Tibial nerve (tissue), 4 donors: Measurements from ENCODE around the gene TEP1. TPM values are rescaled to one million over a fixed set of nuclear protein-coding genes. Genes with fewer than 3 reads are reported as not detected.
A peak's percentile ranks its signal among the peaks of the same experiment; 100 is the strongest.
"Not testable (repeated sequence)": the region's sequence is repeated elsewhere in the genome, so short reads cannot be mapped to it uniquely, and the experiment has no call there.

Source experiments
- DNase-seq, 2 donors: peaks; one replicate each; pipeline ENCODE4 v3.0.0-alpha.2; 2019; ENCODE audit warnings: low spot score in 2 of 2
- H3K27ac ChIP-seq, 4 donors: fragments of 200-600 bp; sonication (generic) in 3 of 4; one replicate each; pipeline ENCODE4 v1.5.1; 2017 to 2019; ENCODE audit warnings: mild to moderate bottlenecking in 1 of 4
- H3K27me3 ChIP-seq, 2 donors: fragments of 200-600 bp; sonication (generic) in 1 of 2; one replicate each; pipeline versions ENCODE4 v1.5.1 to v1.6.0; 2017 to 2019
- H3K36me3 ChIP-seq, 3 donors: fragments of 200-600 bp; sonication (generic); one replicate each; pipeline ENCODE4 v1.5.1; 2018 to 2019
- H3K4me1 ChIP-seq, 4 donors: fragments of 200-600 bp; sonication (generic) in 3 of 4; one replicate each; pipeline ENCODE4 v1.5.1; 2017 to 2019
- H3K4me3 ChIP-seq, 4 donors: fragments of 200-600 bp; sonication (generic) in 3 of 4; one replicate each; pipeline ENCODE4 v1.5.1; 2017 to 2019; ENCODE audit warnings: mild to moderate bottlenecking in 1 of 4, moderate library complexity in 1 of 4
- H3K9me3 ChIP-seq, 4 donors: fragments of 200-600 bp; sonication (generic) in 3 of 4; one replicate each; pipeline ENCODE4 v1.5.1; 2017 to 2019
- CTCF ChIP-seq, 5 experiments: fragments of 200-600 bp in 3 of 5; fragments of 450-650 bp in 2 of 5; sonication (generic) in 3 of 5; IDR thresholded peaks; one replicate each; pipeline ENCODE4 v1.5.1; 2016 to 2019; ENCODE audit warnings: antibody characterized with exemption in 5 of 5, mild to moderate bottlenecking in 3 of 5, moderate library complexity in 2 of 5
- EP300 ChIP-seq, 2 donors: sonication (generic); formaldehyde crosslinking; IDR thresholded peaks; one replicate each; pipeline ENCODE4 v1.6.1; 2017; ENCODE audit warnings: antibody characterized with exemption in 2 of 2, mild to moderate bottlenecking in 1 of 2
- POLR2A ChIP-seq, 2 donors: fragments of 450-650 bp; IDR thresholded peaks; one replicate each; pipeline ENCODE4 v1.6.1; 2017; ENCODE audit warnings: antibody characterized with exemption in 2 of 2, mild to moderate bottlenecking in 2 of 2, moderate library complexity in 2 of 2
- WGBS, 2 donors: methylation state at CpG; one replicate each; pipeline ENCODE4 v1.1.5; 2018; 5-methylcytosine and 5-hydroxymethylcytosine counted together
- total RNA-seq, 4 donors: library from RNA; depleted of rRNA; stranded (reverse); fragments of >200 nt; gene quantifications; one replicate each; pipeline ENCODE4 v1.1.0, GENCODE V29; 2016

The TEP1 gene
- total RNA-seq, 4 donors from 2014 or later, result 30.3 to 50.0 (median 36.0) TPM

- Histone ChIP-seq H3K36me3 (peaks cover 4 to 40% (median 19%) of the 10 kb centered on the region in 3 donors), H3K27me3 (no peaks in the 10 kb centered on the region), H3K9me3 (no peaks in the 10 kb centered on the region), H3K4me1 (peaks cover 3 to 63% (median 30%) of the 10 kb centered on the region in 4 donors), H3K27ac (no peak overlapping the region), H3K4me3 (no peak overlapping the region)
- no peak for DNase-seq
- TF ChIP-seq EP300 (IDR thresholded peaks at IDR 0.05), result no peak
- TF ChIP-seq CTCF (IDR thresholded peaks at IDR 0.05), result no peak
- TF ChIP-seq POLR2A (IDR thresholded peaks at IDR 0.05), result no peak
- WGBS, 2 donors, result 65 to 70% methylated on average over 13 of the region's 13 CpGs
These were observed 43.7 kb upstream of the TEP1 start for GRCh38 chr14:20456971-20457370.

GRCh38 chr14:20455355-20456300 lies 42.3 kb upstream of the TEP1 start:
- peaks cover 4 to 53% (median 22%) of the 10 kb centered on the region in 3 donors for H3K36me3 ChIP-seq
- H3K4me3 ChIP-seq, result peak overlapping the region; percentile 60 to 98 (median 94)
- H3K27ac ChIP-seq, result peak overlapping the region; percentile 87 to 95 (median 91)
- no peaks in the 10 kb centered on the region for H3K9me3 ChIP-seq
- peaks cover 3 to 60% (median 29%) of the 10 kb centered on the region in 4 donors for H3K4me1 ChIP-seq
- WGBS, 2 donors, result 1% methylated on average over 39 of the region's 39 CpGs
- no peaks in the 10 kb centered on the region for H3K27me3 ChIP-seq
- no peak for TF ChIP-seq CTCF (IDR thresholded peaks at IDR 0.05)
- no peak for TF ChIP-seq EP300 (IDR thresholded peaks at IDR 0.05)
- no peak for TF ChIP-seq POLR2A (IDR thresholded peaks at IDR 0.05)
- peak in 1 of 2 donors; percentile 48 for DNase-seq

- H3K27ac ChIP-seq, result peak within 1 kb of the TSS; percentile 87 to 95 (median 91)
- H3K36me3 ChIP-seq, result peaks cover 4 to 62% (median 27%) of the 10 kb centered on the region in 3 donors
- peak; percentile 97 to 98 for DNase-seq
- H3K4me3 ChIP-seq, result peak within 1 kb of the TSS; percentile 60 to 98 (median 94)
- TF ChIP-seq CTCF (IDR thresholded peaks at IDR 0.05), result peak in 1 of 5 experiments; percentile 24
- peak; percentile 83 to 99 for TF ChIP-seq EP300 (IDR thresholded peaks at IDR 0.05)
- TF ChIP-seq POLR2A (IDR thresholded peaks at IDR 0.05), result peak; percentile 63 to 87
- no peaks in the 10 kb centered on the region for H3K27me3 ChIP-seq
- peaks cover 0 to 51% (median 20%) of the 10 kb centered on the region in 4 donors for H3K4me1 ChIP-seq
- no peaks in the 10 kb centered on the region for H3K9me3 ChIP-seq
- WGBS, 2 donors, result 0 to 1% methylated on average over 37 to 50 of the region's 56 CpGs
These were observed 41.4 kb upstream of the TEP1 start, which contains the start of the genes APEX1 and OSGEP for GRCh38 chr14:20454516-20455354. Gene APEX1, plus strand, starts transcription at chr14:20455226. Its CDS starts 420 bp downstream, at chr14:20455646. Gene OSGEP, minus strand, starts transcription at chr14:20454812. Its CDS starts 129 bp downstream, at chr14:20454683.

DNA sequence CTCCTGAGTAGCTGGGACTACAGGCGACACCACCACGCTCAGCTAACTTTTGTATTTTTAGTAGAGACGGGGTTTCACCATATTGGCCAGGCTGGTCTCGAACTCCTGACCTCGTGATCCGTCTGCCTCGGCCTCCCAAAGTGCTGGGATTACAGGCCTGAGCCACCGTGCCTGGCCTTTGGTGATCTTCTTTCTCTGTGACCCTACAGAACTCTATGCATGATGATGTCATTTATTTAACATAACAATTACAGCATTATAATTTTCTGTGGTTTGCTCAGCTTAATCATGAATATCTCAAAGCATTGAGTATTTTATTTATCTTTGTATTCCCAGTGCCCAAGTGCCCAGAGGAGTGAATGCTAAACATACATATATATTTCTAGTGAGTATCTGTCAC lies 39.5 kb upstream of the TEP1 start:
- H3K27ac ChIP-seq, H3K9me3 ChIP-seq, DNase-seq, H3K4me3 ChIP-seq, H3K27me3 ChIP-seq: not testable (repeated sequence)
- peaks cover 0 to 64% (median 37%) of the 10 kb centered on the region in 3 donors for H3K36me3 ChIP-seq
- 77 to 78% methylated on average over 8 of the region's 8 CpGs for WGBS, 2 donors
- H3K4me1 ChIP-seq, result peaks cover 0 to 33% (median 16%) of the 10 kb centered on the region in 4 donors

- Histone ChIP-seq H3K4me3 (no peak overlapping the region), H3K9me3 (no peaks in the 10 kb centered on the region), H3K27me3 (no peaks in the 10 kb centered on the region), H3K27ac (no peak overlapping the region), H3K4me1 (no peaks in the 10 kb centered on the region), H3K36me3 (peaks cover 0 to 83% (median 40%) of the 10 kb centered on the region in 3 donors)
- WGBS, 2 donors, result 94 to 95% methylated on average over 5 of the region's 5 CpGs
- no peak for TF ChIP-seq EP300 (IDR thresholded peaks at IDR 0.05)
- no peak for TF ChIP-seq CTCF (IDR thresholded peaks at IDR 0.05)
- TF ChIP-seq POLR2A (IDR thresholded peaks at IDR 0.05), result no peak
- no peak for DNase-seq
These were observed 33.6 kb upstream of the TEP1 start for GRCh38 chr14:20446889-20447288.

DNA sequence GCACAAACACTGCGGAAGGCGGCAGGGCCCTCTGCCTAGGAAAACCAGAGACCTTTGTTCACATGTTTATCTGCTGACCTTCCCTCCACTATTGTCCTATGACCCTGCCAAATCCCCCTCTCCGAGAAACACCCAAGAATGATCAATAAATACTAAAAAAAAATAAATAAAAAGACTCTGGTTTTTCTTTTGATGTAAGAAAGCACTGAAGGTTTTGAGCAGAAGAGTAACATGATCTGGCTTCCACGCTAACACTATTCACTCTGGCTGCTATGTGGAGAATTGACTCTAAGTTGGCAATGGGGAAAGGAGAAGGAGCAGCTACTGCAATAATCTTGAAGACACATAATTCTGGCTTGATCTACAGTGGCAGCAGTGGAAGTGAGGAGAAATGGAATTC lies 30.3 kb upstream of the TEP1 start:
- H3K4me1 ChIP-seq, H3K27me3 ChIP-seq, H3K9me3 ChIP-seq, DNase-seq, H3K4me3 ChIP-seq, H3K27ac ChIP-seq: not testable (repeated sequence)
- WGBS, 2 donors, result 46 to 67% methylated on average over 3 to 4 of the region's 4 CpGs
- peaks cover 0 to 51% (median 24%) of the 10 kb centered on the region in 3 donors for H3K36me3 ChIP-seq
